Iris pigment epithelial cell (primary cell): Measurements from ENCODE around the gene ADIG.

Source experiments
- DNase-seq: peaks from one replicate; pipeline ENCODE4 v3.0.0-alpha.2; 2011; ENCODE audit warnings: low read depth

ADIG gene

GRCh38 chr20:38602185-38602581 is 21.2 kb downstream of the ADIG start:
- no peak for DNase-seq

GRCh38 chr20:38603286-38603685 is 22.3 kb downstream of the ADIG start:
- no peak for DNase-seq

- peak; percentile 80 for DNase-seq
Measured at GRCh38 chr20:38604873-38605303, 23.9 kb downstream of the ADIG start.

GRCh38 chr20:38607351-38607750 is 26.4 kb downstream of the ADIG start:
- no peak for DNase-seq

- DNase-seq: no peak
Measured at GRCh38 chr20:38608188-38608587, 27.2 kb downstream of the ADIG start.

GRCh38 chr20:38609815-38610214 is 28.8 kb downstream of the ADIG start:
- DNase-seq: no peak

- DNase-seq: peak; percentile 49
Measured at GRCh38 chr20:38610521-38610920, 29.5 kb downstream of the ADIG start.

GRCh38 chr20:38612751-38613515 is 31.9 kb downstream of the ADIG start:
- DNase-seq: no peak

- DNase-seq: no peak
Measured at GRCh38 chr20:38615283-38615682, 34.3 kb downstream of the ADIG start.

- no peak for DNase-seq
Measured at GRCh38 chr20:38616457-38616856, 35.5 kb downstream of the ADIG start.

- DNase-seq: peak; percentile 67
Measured at GRCh38 chr20:38617011-38617829, 36.2 kb downstream of the ADIG start.

- no peak for DNase-seq
Measured at GRCh38 chr20:38617830-38618196, 36.8 kb downstream of the ADIG start.

GRCh38 chr20:38620441-38620840 is 39.4 kb downstream of the ADIG start:
- DNase-seq: no peak

GRCh38 chr20:38623061-38623460 is 42.1 kb downstream of the ADIG start:
- DNase-seq: peak; percentile 23

- no peak for DNase-seq
Measured at GRCh38 chr20:38624084-38624483, 43.1 kb downstream of the ADIG start.

- no peak for DNase-seq
Measured at GRCh38 chr20:38625896-38626295, 44.9 kb downstream of the ADIG start.

- no peak for DNase-seq
Measured at GRCh38 chr20:38626921-38627659, 46.1 kb downstream of the ADIG start.

- DNase-seq: no peak
Measured at GRCh38 chr20:38628580-38629470, 47.8 kb downstream of the ADIG start.

GRCh38 chr20:38629979-38630378 is 49.0 kb downstream of the ADIG start:
- DNase-seq: no peak

- DNase-seq: no peak
Measured at GRCh38 chr20:38630727-38631126, 49.7 kb downstream of the ADIG start.

GRCh38 chr20:38631155-38632022 is 50.4 kb downstream of the ADIG start:
- peak; percentile 65 for DNase-seq
